Tibial nerve (tissue), 4 donors: ENCODE results near the gene CINP. TPM values are rescaled to one million over a fixed set of nuclear protein-coding genes. Genes with fewer than 3 reads are reported as not detected.
"Not testable (repeated sequence)": the region's sequence is repeated elsewhere in the genome, so short reads cannot be mapped to it uniquely, and the experiment has no call there.

Source experiments
- DNase-seq, 2 donors: peaks; one replicate each; pipeline ENCODE4 v3.0.0-alpha.2; 2019; ENCODE audit warnings: low spot score in 2 of 2
- H3K27ac ChIP-seq, 4 donors: fragments of 200-600 bp; sonication (generic) in 3 of 4; one replicate each; pipeline ENCODE4 v1.5.1; 2017 to 2019; ENCODE audit warnings: mild to moderate bottlenecking in 1 of 4
- H3K27me3 ChIP-seq, 2 donors: fragments of 200-600 bp; sonication (generic) in 1 of 2; one replicate each; pipeline versions ENCODE4 v1.5.1 to v1.6.0; 2017 to 2019
- H3K36me3 ChIP-seq, 3 donors: fragments of 200-600 bp; sonication (generic); one replicate each; pipeline ENCODE4 v1.5.1; 2018 to 2019
- H3K4me1 ChIP-seq, 4 donors: fragments of 200-600 bp; sonication (generic) in 3 of 4; one replicate each; pipeline ENCODE4 v1.5.1; 2017 to 2019
- H3K4me3 ChIP-seq, 4 donors: fragments of 200-600 bp; sonication (generic) in 3 of 4; one replicate each; pipeline ENCODE4 v1.5.1; 2017 to 2019; ENCODE audit warnings: mild to moderate bottlenecking in 1 of 4, moderate library complexity in 1 of 4
- H3K9me3 ChIP-seq, 4 donors: fragments of 200-600 bp; sonication (generic) in 3 of 4; one replicate each; pipeline ENCODE4 v1.5.1; 2017 to 2019
- EP300 ChIP-seq, 2 donors: sonication (generic); formaldehyde crosslinking; IDR thresholded peaks; one replicate each; pipeline ENCODE4 v1.6.1; 2017; ENCODE audit warnings: antibody characterized with exemption in 2 of 2, mild to moderate bottlenecking in 1 of 2
- POLR2A ChIP-seq, 2 donors: fragments of 450-650 bp; IDR thresholded peaks; one replicate each; pipeline ENCODE4 v1.6.1; 2017; ENCODE audit warnings: antibody characterized with exemption in 2 of 2, mild to moderate bottlenecking in 2 of 2, moderate library complexity in 2 of 2
- WGBS, 2 donors: methylation state at CpG; one replicate each; pipeline ENCODE4 v1.1.5; 2018; 5-methylcytosine and 5-hydroxymethylcytosine counted together
- total RNA-seq, 4 donors: library from RNA; depleted of rRNA; stranded (reverse); fragments of >200 nt; gene quantifications; one replicate each; pipeline ENCODE4 v1.1.0, GENCODE V29; 2016
- TF ChIP-seq, protein P1 (sequence below), 5 experiments: fragments of 200-600 bp in 3 of 5; fragments of 450-650 bp in 2 of 5; sonication (generic) in 3 of 5; IDR thresholded peaks; one replicate each; pipeline ENCODE4 v1.5.1; 2016 to 2019; ENCODE audit warnings: antibody characterized with exemption in 5 of 5, mild to moderate bottlenecking in 3 of 5, moderate library complexity in 2 of 5

The CINP gene
- total RNA-seq, 4 donors from 2014 or later, result 21.2 to 40.2 (median 31.2) TPM

DNA sequence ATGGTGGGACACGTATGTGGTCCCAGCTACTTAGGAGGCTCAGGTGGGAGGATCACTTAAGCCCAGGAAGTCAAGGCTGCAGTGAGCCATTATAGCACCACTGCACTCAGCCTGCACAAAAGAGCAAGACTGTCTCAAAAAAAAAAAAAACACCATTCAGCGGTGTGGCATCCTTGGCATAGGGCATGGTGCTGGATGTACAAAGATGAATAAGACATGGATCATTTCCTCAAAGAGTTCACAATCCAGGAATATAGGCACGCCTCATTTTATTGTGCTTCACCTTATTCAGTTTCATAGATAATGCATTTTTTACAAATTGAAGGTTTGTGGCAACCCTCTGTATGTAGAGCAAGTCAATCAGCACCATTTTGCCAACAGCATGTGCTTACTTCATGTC is 6.4 kb downstream of the CINP start:
- 90 to 96% methylated on average over 3 of the region's 3 CpGs for WGBS, 2 donors
- DNase-seq, result no peak
- no peaks in the 10 kb centered on the region for H3K9me3 ChIP-seq
- H3K4me3 ChIP-seq, result no peak overlapping the region
- H3K27me3 ChIP-seq, result no peaks in the 10 kb centered on the region
- H3K27ac ChIP-seq, result no peak overlapping the region
- peaks cover 6 to 75% (median 19%) of the 10 kb centered on the region in 3 donors for H3K36me3 ChIP-seq
- peaks cover 0 to 16% (median 2%) of the 10 kb centered on the region in 4 donors for H3K4me1 ChIP-seq
- TF ChIP-seq, protein P1, sequence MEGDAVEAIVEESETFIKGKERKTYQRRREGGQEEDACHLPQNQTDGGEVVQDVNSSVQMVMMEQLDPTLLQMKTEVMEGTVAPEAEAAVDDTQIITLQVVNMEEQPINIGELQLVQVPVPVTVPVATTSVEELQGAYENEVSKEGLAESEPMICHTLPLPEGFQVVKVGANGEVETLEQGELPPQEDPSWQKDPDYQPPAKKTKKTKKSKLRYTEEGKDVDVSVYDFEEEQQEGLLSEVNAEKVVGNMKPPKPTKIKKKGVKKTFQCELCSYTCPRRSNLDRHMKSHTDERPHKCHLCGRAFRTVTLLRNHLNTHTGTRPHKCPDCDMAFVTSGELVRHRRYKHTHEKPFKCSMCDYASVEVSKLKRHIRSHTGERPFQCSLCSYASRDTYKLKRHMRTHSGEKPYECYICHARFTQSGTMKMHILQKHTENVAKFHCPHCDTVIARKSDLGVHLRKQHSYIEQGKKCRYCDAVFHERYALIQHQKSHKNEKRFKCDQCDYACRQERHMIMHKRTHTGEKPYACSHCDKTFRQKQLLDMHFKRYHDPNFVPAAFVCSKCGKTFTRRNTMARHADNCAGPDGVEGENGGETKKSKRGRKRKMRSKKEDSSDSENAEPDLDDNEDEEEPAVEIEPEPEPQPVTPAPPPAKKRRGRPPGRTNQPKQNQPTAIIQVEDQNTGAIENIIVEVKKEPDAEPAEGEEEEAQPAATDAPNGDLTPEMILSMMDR (IDR thresholded peaks at IDR 0.05), result no peak
- TF ChIP-seq POLR2A (IDR thresholded peaks at IDR 0.05) (no peak), EP300 (IDR thresholded peaks at IDR 0.05) (no peak)

DNA sequence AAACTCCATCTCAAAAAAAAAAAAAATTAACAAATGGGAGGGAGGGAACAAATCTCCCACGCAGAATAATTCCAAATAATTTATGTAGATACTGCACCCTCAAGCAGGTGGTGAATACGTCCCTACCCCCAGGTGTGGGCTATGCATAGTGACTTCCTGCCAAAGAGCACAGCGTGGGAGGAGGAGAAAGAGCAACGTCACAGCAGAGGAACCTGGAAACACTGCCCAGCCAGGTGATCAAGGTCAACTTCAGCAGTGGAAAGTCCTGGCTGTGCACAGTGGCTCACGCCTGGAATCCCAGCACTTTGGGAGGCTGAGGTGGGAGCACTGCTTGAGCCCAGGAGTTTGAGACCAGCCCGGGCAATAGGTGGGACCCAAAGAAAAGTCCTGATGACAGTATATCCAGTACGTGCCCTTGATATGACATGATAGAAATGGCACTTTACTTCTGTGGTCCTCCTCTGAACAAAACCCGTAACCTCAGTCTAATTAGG is 9.5 kb downstream of the CINP start:
- H3K4me1 ChIP-seq, result peaks cover 0 to 11% (median 0%) of the 10 kb centered on the region in 4 donors
- H3K27me3 ChIP-seq, result no peaks in the 10 kb centered on the region
- H3K36me3 ChIP-seq, result peaks cover 6 to 98% (median 16%) of the 10 kb centered on the region in 3 donors
- DNase-seq, result no peak
- no peak overlapping the region for H3K4me3 ChIP-seq
- no peaks in the 10 kb centered on the region for H3K9me3 ChIP-seq
- H3K27ac ChIP-seq, result no peak overlapping the region
- 86 to 87% methylated on average over 8 of the region's 8 CpGs for WGBS, 2 donors
- no peak for TF ChIP-seq EP300 (IDR thresholded peaks at IDR 0.05)
- TF ChIP-seq, protein P1 (IDR thresholded peaks at IDR 0.05), result no peak
- TF ChIP-seq POLR2A (IDR thresholded peaks at IDR 0.05), result no peak

DNA sequence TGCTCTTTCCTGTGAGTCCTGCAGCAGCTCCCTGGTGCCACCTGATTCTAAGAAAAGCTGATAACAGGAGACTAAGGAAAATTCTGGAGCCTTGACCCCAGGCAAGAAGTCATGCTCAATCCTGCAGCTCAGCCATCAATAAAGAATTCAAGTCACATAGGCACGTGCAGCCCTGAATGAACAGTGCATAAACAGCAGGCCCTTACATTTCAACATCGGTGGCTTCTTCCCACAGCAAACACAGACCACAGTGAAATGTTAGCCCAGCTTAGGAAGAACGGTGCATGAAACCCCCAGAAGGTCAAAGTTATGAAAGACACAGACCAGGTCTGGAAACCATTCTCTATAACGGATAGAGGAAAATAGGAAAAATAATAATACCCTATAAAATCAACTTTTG is 10.5 kb downstream of the CINP start:
- Histone ChIP-seq H3K27me3 (no peaks in the 10 kb centered on the region), H3K4me3 (no peak overlapping the region), H3K4me1 (peaks cover 0 to 11% (median 0%) of the 10 kb centered on the region in 4 donors), H3K27ac (peak overlapping the region in 1 of 4 donors; percentile 6), H3K9me3 (no peaks in the 10 kb centered on the region), H3K36me3 (peaks cover 6 to 98% (median 13%) of the 10 kb centered on the region in 3 donors)
- TF ChIP-seq EP300 (IDR thresholded peaks at IDR 0.05), result no peak
- no peak for TF ChIP-seq POLR2A (IDR thresholded peaks at IDR 0.05)
- TF ChIP-seq, protein P1 (IDR thresholded peaks at IDR 0.05), result no peak
- no peak for DNase-seq
- 57 to 69% methylated on average over 4 of the region's 4 CpGs for WGBS, 2 donors

DNA sequence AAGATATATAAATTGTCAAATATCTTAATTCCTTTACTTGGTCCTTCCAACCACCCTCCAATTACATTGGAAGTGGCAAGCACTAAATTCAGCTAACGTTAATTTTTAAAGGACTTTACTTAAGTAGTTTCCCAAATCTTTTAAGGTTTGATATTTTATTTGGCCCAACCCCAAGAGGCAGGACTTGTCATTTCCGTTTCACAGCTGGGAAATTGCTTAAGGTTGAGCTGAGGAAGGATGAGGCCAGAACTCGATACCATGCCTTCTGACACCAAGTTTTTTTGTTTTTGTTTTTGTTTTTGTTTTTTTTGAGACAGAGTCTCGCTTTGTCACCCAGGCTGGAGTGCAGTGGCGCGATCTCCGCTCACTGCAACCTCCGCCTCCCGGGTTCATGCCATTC is 11.1 kb downstream of the CINP start:
- not testable (repeated sequence) for H3K4me3 ChIP-seq, H3K27me3 ChIP-seq, H3K9me3 ChIP-seq, DNase-seq
- H3K27ac ChIP-seq, result peak overlapping the region in 1 of 4 donors; percentile 6
- peaks cover 6 to 98% (median 16%) of the 10 kb centered on the region in 3 donors for H3K36me3 ChIP-seq
- peaks cover 0 to 11% (median 0%) of the 10 kb centered on the region in 4 donors for H3K4me1 ChIP-seq
- 73 to 75% methylated on average over 9 of the region's 9 CpGs for WGBS, 2 donors

DNA sequence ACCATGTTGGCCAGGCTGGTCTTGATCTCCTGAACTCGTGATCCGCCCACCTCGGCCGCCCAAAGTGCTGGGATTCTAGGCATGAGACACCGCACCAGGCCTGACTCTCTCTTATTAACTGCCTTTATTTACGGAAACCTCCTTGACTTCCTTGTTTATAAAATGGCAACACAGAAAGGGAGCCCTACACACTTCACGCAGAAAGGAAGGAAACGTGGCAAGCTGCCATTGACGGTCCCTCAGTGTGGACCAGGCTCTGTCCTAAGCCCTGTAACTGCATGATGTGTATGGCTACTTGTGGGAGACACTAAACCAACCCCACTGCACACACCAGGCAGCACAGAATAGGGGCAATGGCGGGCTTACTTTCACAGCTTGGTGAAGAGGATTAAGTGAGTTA is 11.7 kb downstream of the CINP start:
- H3K27me3 ChIP-seq, result no peaks in the 10 kb centered on the region
- DNase-seq, result no peak
- H3K4me1 ChIP-seq, result peaks cover 0 to 11% (median 0%) of the 10 kb centered on the region in 4 donors
- H3K27ac ChIP-seq, result no peak overlapping the region
- no peak for TF ChIP-seq POLR2A (IDR thresholded peaks at IDR 0.05)
- no peak for TF ChIP-seq EP300 (IDR thresholded peaks at IDR 0.05)
- TF ChIP-seq, protein P1 (IDR thresholded peaks at IDR 0.05), result no peak
- WGBS, 2 donors, result 87 to 89% methylated on average over 10 of the region's 10 CpGs
- peaks cover 6 to 98% (median 11%) of the 10 kb centered on the region in 3 donors for H3K36me3 ChIP-seq
- no peaks in the 10 kb centered on the region for H3K9me3 ChIP-seq
- no peak overlapping the region for H3K4me3 ChIP-seq
